ENCODE results near the gene TARDBP. TPM values are rescaled to one million over a fixed set of nuclear protein-coding genes. Genes with fewer than 3 reads are reported as not detected.

Gene TARDBP
- polyA plus RNA-seq, 3 donors from 2014 or later = 43.1 to 80.9 (median 49.2) TPM

DNA sequence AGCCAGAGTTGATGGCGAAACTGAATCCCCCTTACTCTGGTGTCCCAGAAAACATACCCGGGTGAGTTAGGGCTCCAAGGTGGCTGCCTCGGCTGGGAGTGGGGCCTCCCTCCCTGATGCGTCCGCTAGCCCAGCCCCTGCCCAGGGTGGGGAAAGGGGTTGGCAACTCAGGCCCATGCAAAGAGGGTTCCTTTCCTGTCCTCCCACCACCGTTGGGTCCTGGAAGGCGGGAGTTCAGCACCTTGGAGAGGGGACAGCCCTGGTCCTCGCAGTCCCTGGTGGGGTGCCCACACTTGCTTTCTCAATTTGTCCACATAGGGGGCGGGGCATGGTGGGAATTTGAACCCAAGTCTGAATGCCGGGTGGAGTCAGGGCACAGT lies 41.3 kb downstream of the TARDBP start:
- no peak overlapping the region for H3K4me3 Mint-ChIP-seq
- no peak overlapping the region for H3K27ac Mint-ChIP-seq
- H3K4me1 Mint-ChIP-seq = peaks cover 0 to 4% of the 10 kb centered on the region in 2 donors
- H3K27me3 Mint-ChIP-seq (ENCODE audit: low read depth in 3 of 3) = peaks cover 0 to 6% (median 1%) of the 10 kb centered on the region in 3 donors
- no peaks in the 10 kb centered on the region for H3K9me3 Mint-ChIP-seq
- H3K36me3 Mint-ChIP-seq = peaks cover 0 to 4% (median 3%) of the 10 kb centered on the region in 3 donors
- no peak for DNase-seq

DNA sequence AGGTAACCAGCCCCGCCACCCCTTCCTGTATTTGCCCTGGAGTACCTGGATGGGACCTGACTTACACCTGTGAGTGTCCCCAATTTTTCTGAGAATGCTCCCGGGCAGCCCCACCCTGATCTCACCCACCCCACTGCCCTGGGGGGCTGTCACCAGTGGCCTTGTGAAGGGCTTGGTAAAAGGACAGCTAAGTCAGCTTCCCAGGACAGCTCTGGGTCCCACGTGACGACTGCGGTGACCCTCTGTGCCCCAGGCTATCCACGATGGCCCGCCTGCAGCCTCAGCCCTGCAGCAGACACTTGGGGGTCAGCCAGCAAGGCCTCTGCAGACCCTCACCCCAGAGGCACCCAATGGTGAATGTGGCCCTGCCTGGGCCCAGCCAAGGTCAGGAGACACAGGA lies 41.7 kb downstream of the TARDBP start:
- peaks cover 3 to 9% of the 10 kb centered on the region in 2 donors for H3K4me1 Mint-ChIP-seq

DNA sequence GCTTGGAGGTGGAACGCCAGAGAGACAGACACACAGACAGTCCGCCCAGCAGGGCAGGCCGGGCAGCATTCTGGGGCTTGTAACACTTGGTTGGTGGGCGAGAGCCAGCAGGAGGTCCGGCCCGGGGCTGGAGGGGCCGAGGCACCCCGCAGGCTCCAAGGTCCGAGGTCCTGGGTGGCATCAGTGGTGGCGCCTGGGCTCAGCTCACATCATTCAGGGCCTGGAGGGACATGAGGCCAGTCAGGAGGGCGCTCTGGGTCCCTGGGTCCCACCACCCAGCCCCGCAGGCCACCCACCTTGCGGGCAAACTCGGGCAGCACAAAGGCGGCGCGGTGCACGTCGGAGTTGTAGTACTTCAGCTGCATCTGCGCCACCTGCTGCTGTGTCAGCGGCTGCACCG lies 42.2 kb downstream of the TARDBP start:
- no peak overlapping the region for H3K27ac Mint-ChIP-seq
- peaks cover 0 to 4% (median 3%) of the 10 kb centered on the region in 3 donors for H3K36me3 Mint-ChIP-seq
- no peaks in the 10 kb centered on the region for H3K9me3 Mint-ChIP-seq
- no peak overlapping the region for H3K4me3 Mint-ChIP-seq
- H3K27me3 Mint-ChIP-seq (ENCODE audit: low read depth in 3 of 3) = peaks cover 0 to 6% (median 3%) of the 10 kb centered on the region in 3 donors
- H3K4me1 Mint-ChIP-seq = peaks cover 4 to 10% of the 10 kb centered on the region in 2 donors
- no peak for DNase-seq

More for the DNA sequence above, 41.7 kb downstream of the TARDBP start:
- peaks cover 0 to 4% (median 3%) of the 10 kb centered on the region in 3 donors for H3K36me3 Mint-ChIP-seq
- no peak for DNase-seq
- no peak overlapping the region for H3K4me3 Mint-ChIP-seq
- H3K27me3 Mint-ChIP-seq (ENCODE audit: low read depth in 3 of 3) = peaks cover 0 to 6% (median 3%) of the 10 kb centered on the region in 3 donors
- H3K27ac Mint-ChIP-seq = no peak overlapping the region
- H3K9me3 Mint-ChIP-seq = no peaks in the 10 kb centered on the region

DNA sequence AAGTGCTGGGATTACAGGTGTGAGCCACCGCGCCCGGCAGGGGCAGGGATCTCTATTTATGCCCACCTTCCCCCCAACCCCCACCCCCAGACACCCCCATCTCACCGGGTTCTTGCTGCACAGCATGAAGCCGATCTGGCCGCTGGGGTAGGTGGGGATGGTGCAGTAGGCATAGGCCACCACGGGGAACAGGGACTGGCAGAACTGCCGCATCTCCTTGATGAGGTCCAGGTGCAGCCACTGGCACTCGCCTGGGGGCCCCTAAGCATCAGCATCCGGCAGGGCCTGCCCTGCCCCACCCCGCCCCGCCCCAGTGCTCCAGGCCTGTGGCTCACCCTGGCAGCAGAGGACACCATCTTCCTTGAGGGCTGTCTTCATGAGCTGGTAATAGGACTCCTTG lies 43.2 kb downstream of the TARDBP start:
- Mint-ChIP-seq H3K36me3 (peaks cover 0 to 4% (median 3%) of the 10 kb centered on the region in 3 donors), H3K27ac (no peak overlapping the region), H3K4me3 (no peak overlapping the region), H3K4me1 (peaks cover 10 to 15% of the 10 kb centered on the region in 2 donors), H3K27me3 (ENCODE audit: low read depth in 3 of 3) (peaks cover 2 to 8% (median 7%) of the 10 kb centered on the region in 3 donors), H3K9me3 (no peaks in the 10 kb centered on the region)
- DNase-seq = no peak

DNA sequence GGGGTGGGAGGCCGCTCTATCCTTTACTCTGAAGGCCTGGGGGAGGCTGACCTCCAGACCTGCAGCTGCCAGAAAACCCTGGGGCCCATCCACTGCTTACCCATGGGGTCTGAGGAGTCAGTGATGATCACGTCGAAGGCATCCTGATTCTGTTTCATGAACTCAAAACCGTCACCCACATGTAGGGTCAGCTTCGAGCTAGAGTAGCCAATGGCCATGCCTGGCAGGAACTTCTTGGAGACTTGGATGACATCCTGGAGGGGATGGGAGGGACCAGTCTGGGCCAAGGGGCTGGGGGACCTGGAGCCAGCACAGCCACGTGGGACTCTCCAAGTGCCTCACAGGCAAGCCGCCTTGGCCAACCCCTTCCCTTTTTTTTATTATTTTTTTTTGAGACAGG lies 44.0 kb downstream of the TARDBP start:
- no peak for DNase-seq
- Mint-ChIP-seq H3K36me3 (peaks cover 0 to 4% (median 3%) of the 10 kb centered on the region in 3 donors), H3K9me3 (no peaks in the 10 kb centered on the region), H3K4me1 (peaks cover 17 to 23% of the 10 kb centered on the region in 2 donors), H3K27me3 (ENCODE audit: low read depth in 3 of 3) (peaks cover 6 to 12% (median 6%) of the 10 kb centered on the region in 3 donors), H3K27ac (no peak overlapping the region), H3K4me3 (no peak overlapping the region)

DNA sequence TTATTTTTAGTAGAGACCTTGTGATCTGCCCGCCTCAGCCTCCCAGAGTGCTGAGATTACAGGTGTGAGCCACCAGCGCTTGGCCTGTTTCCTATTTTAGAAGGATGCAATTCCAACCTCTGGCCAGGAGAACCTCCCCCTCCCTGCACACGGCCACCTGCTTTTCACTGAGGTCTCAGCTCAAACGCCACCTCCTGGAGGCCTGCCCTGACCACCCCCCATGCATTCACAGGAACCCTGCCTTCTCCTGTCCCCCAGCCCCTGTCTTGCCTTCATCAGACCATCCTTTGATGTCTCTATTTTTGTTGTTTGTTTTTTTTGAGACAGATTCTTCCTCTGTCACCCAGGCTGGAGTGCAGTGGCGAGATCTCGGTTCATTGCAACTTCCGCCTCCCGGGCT lies 45.0 kb downstream of the TARDBP start:
- no peak overlapping the region for H3K27ac Mint-ChIP-seq
- no peak for DNase-seq
- peaks cover 6 to 12% (median 8%) of the 10 kb centered on the region in 3 donors for H3K27me3 Mint-ChIP-seq (ENCODE audit: low read depth in 3 of 3)
- peaks cover 0 to 4% (median 3%) of the 10 kb centered on the region in 3 donors for H3K36me3 Mint-ChIP-seq
- no peaks in the 10 kb centered on the region for H3K9me3 Mint-ChIP-seq
- peaks cover 27 to 31% of the 10 kb centered on the region in 2 donors for H3K4me1 Mint-ChIP-seq
- peak overlapping the region in 3 of 5 donors; percentile 15 to 56 (median 22) for H3K4me3 Mint-ChIP-seq

DNA sequence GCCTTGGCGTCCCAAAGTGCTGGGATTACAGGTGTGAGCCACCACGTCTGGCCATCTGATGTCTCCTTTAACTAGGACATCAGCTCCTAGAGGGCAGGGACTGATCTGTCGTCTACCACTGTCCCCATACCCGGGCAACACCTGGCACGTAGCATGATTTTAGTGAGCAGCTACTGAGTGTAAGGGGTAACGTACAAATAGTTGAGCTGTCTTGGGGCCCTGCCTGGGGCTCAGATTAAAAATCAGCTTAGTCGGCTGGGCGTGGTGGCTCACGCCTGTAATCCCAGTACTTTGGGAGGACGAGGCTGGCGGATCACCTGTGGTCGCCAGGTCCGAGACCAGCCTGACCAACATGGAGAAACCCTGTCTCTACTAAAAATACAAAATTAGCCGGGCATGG lies 45.6 kb downstream of the TARDBP start:
- peaks cover 10 to 15% (median 12%) of the 10 kb centered on the region in 3 donors for H3K27me3 Mint-ChIP-seq (ENCODE audit: low read depth in 3 of 3)
- no peaks in the 10 kb centered on the region for H3K9me3 Mint-ChIP-seq
- H3K4me1 Mint-ChIP-seq = peaks cover 32 to 37% of the 10 kb centered on the region in 2 donors
- peak overlapping the region in 4 of 5 donors; percentile 17 to 51 (median 44) for H3K4me3 Mint-ChIP-seq
- H3K27ac Mint-ChIP-seq = peak overlapping the region in 1 of 6 donors; percentile 49
- H3K36me3 Mint-ChIP-seq = peaks cover 0 to 5% (median 3%) of the 10 kb centered on the region in 3 donors
- DNase-seq = no peak

DNA sequence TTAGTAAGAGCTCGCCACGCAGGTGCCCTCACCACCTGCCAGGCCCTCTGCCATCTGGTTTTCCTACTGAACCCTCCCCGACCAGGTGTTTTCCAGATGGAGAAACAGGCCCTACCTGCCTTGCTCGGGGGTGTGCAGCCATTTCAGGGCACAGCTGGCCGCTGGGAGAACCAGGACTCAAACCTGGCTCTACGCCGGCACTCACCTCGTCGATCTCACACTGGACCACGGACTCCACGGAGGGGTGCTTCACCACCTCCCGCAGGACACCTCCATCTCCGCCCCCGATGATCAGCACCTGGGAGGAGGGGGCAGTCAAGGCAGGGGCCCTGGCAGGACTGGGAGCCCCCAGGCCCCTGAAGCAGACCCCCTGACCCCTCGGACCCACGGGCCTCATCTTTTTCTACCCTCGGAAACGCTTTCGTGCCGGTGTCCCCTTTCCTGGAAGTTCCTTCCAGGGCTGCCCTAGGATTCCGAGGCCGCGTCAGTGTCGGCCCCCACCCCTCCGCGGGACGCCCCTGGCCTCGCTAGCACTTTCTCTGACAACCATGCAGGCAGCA lies 46.2 kb downstream of the TARDBP start:
- no peaks in the 10 kb centered on the region for H3K9me3 Mint-ChIP-seq
- H3K4me1 Mint-ChIP-seq = peaks cover 38 to 41% of the 10 kb centered on the region in 2 donors
- H3K36me3 Mint-ChIP-seq = peaks cover 0 to 7% (median 3%) of the 10 kb centered on the region in 3 donors

DNA sequence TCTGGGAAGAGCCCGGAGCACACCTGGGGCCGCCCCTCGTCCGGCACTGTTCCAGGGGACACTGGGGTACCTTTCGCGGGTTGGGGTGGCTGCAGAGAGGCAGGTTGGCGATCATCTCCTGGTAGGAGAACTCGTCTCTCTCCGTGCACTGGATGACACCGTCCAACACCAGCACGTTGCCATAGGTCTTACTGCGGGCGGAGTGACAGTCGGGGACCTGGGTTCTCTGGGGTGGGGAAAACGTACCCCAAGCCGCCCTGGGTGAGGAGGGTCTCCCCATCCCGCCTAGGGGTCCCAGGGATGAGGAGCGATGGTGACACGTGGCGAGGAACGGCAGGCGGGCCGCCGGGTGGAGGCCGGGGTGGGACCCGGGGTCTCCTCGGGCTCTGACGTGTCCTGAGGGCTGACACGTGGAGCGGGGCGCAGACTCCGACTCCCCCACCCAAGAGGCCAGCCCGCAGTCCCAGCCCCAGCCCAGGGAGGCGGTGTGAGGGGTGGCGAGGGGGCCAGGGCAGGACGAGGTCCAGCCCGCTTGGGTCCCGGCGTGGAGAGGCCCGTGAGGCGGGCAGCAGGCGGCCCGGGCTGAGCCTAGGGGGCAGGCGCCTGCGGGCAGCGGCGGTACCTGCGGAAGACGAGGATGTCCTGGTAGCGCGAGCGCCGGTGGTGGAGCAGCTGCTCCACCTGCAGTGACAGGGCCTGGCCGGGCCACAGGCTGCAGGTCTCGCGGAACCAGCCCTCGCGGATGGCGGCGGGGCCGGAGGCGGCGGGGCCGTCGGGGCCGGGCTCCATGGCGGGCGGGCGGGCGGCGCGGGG lies 46.9 kb downstream of the TARDBP start:
- DNase-seq = no peak
- Mint-ChIP-seq H3K4me1 (peaks cover 38 to 41% of the 10 kb centered on the region in 2 donors), H3K4me3 (peak overlapping the region; percentile 85 to 91 (median 90)), H3K27me3 (ENCODE audit: low read depth in 3 of 3) (peaks cover 10 to 19% (median 16%) of the 10 kb centered on the region in 3 donors), H3K36me3 (peaks cover 0 to 7% (median 2%) of the 10 kb centered on the region in 3 donors), H3K27ac (peak overlapping the region in 5 of 6 donors; percentile 7 to 87 (median 83)), H3K9me3 (no peaks in the 10 kb centered on the region)

More for the DNA sequence above, 46.2 kb downstream of the TARDBP start:
- H3K4me3 Mint-ChIP-seq = peak overlapping the region; percentile 85 to 91 (median 90)
- H3K27ac Mint-ChIP-seq = peak overlapping the region in 3 of 6 donors; percentile 7 to 84 (median 73)
- no peak for DNase-seq
- H3K27me3 Mint-ChIP-seq (ENCODE audit: low read depth in 3 of 3) = peaks cover 10 to 17% (median 16%) of the 10 kb centered on the region in 3 donors

DNA sequence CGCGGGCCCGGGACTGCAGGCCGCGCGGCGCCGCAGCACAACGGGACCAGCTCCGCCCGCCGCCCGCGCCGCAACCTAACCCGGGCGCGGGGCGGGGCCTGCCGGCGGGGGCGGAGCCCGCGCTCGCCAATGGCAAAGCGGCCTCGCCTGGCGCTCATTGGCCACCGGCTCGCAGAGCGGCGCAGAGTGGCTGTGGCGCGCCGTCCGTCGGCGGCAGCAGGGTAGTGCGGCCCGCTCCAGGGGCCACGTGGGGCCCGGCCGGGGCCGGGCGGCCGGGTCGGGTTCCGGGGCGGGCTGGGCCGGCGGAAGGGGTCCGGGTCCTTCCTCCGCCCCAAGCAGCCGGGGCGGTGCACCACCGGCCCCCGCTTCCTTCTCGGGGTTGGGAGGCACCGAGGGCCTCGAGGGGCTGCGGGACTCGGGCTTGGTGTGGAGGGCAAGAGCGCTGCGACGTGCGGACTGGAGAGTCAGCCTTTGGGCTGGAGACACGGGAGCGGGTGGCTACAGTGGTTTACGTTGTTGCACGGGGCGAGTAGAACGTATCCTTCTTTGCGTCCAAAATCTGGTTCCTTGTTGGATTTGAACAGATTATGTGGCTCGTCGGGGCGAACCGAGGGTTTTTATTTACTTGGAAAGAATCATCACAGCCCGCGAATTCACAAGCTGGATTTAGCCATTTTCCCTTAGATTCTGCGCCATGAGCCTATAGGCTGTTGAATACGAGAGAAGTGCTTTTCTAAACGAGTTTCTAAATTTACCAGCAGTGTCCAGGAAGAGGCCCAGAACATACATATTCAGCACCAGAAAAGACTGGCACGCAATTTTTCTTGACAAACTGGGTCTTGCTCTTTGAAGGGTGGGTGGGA lies 47.7 kb downstream of the TARDBP start, which contains the start of gene SRM:
TSS of gene SRM (minus strand) at position 51 of the 863 bp plus-strand sequence. CDS start 75 bp downstream, outside the sequence.
- Mint-ChIP-seq H3K4me3 (peak within 1 kb of the TSS; percentile 87 to 94 (median 92)), H3K27ac (peak within 1 kb of the TSS; percentile 92 to 97 (median 94)), H3K27me3 (ENCODE audit: low read depth in 3 of 3) (peaks cover 9 to 19% (median 16%) of the 10 kb centered on the region in 3 donors), H3K9me3 (no peaks in the 10 kb centered on the region), H3K4me1 (peaks cover 38 to 41% of the 10 kb centered on the region in 2 donors), H3K36me3 (peaks cover 0 to 11% (median 4%) of the 10 kb centered on the region in 3 donors)
- peak; percentile 90 to 91 (median 91) for DNase-seq

DNA sequence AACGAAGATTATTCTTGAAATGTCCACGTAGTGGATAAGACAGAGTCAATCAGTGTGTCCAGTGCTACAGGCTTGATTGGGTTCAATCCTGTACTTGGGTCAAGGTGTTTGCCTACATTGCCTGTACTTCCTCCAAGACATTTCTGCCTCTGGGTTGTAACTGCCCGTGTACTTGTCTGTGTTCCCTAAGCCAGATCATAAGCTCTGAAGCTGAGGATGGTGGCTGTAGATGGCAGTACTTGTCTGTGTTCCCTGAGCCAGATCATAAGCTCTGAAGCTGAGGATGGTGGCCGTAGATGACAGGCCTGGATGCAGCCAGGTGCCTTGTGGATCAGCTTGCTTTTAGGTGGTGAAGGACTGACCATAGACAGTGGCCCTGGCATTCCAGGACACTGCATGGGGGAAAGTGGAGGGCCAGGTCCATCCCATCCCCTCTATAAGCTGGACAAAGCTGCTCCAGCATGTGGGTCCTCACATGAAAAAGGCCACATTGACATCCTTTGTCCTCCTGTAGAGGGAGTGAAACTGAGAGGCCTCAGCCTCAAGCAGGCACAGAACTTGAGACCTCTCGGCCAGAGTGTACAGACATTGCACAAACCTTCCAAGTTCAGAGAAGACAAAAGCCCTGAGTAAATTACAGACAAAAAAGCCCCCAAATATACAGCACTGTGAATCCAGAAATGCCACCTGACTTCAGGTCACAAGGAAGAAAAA lies 49.4 kb downstream of the TARDBP start:
- no peaks in the 10 kb centered on the region for H3K9me3 Mint-ChIP-seq
- peaks cover 9 to 19% (median 19%) of the 10 kb centered on the region in 3 donors for H3K27me3 Mint-ChIP-seq (ENCODE audit: low read depth in 3 of 3)
- DNase-seq = no peak
- peak overlapping the region; percentile 34 to 93 (median 82) for H3K27ac Mint-ChIP-seq
- peaks cover 6 to 25% (median 15%) of the 10 kb centered on the region in 3 donors for H3K36me3 Mint-ChIP-seq
- H3K4me1 Mint-ChIP-seq = peaks cover 38 to 41% of the 10 kb centered on the region in 2 donors
- peak overlapping the region in 4 of 5 donors; percentile 17 to 94 (median 88) for H3K4me3 Mint-ChIP-seq

DNA sequence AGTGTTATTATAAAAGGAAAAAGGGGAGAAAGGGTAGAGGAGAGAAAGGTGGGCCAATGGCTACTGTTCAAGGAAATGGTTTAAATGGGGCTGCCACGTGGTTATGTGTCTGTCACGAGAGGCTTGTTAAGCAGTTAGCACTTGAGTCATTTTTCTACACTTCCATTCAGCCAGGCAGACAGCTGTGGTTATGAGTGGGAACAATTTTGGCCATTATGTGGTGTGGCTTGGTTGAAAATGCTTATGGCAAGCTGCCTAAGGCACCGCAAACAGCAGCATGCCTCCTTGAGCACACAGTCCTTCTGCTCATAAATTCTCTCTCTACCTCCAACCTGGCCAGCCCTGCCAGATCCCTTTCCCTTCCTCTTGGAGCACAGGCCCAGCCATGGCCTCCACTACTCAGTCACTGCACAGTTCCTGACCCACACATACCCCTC lies 50.5 kb downstream of the TARDBP start:
- H3K4me3 Mint-ChIP-seq = peak overlapping the region; percentile 38 to 72 (median 58)
- peak; percentile 73 to 78 (median 77) for DNase-seq

More for the DNA sequence above, 50.5 kb downstream of the TARDBP start:
- Mint-ChIP-seq H3K36me3 (peaks cover 6 to 29% (median 15%) of the 10 kb centered on the region in 3 donors), H3K9me3 (no peaks in the 10 kb centered on the region), H3K27ac (peak overlapping the region; percentile 82 to 94 (median 90)), H3K27me3 (ENCODE audit: low read depth in 3 of 3) (peaks cover 7 to 19% (median 19%) of the 10 kb centered on the region in 3 donors), H3K4me1 (peaks cover 38 to 41% of the 10 kb centered on the region in 2 donors)

Data from immature natural killer cell (primary cell).